ENCODE results near the gene GLB1L3. TPM values are rescaled to one million over a fixed set of nuclear protein-coding genes. Genes with fewer than 3 reads are reported as not detected.
A peak's percentile ranks its signal among the peaks of the same experiment; 100 is the strongest.

The GLB1L3 gene
- polyA plus RNA-seq, 1 donor (not counting 4 experiments of a cell fraction or from before 2014, with no cell fraction given) = 3.0 TPM

DNA sequence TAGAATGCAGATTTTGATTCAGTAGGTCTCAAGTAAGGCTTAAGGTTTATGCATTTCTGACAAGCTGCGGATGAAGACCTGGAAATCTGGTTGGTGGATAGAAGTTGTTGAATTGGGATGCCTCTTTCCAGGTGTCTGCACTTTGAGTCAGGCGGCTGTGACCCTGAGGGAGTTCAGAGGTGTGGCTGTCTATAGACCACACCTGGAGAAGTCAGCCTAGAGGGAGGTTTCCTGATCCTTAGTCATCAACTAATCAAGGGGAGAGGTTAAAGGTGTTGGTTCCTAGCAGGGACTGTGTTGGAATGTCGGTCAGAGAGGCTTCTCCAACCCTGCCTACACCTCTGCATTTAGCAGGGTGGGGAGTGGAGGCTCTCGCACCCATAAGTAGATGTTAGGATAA is 63.6 kb downstream of the GLB1L3 start:
- Histone ChIP-seq H3K79me2 (ENCODE audit: control insufficient read depth, insufficient read depth, low read length) (no peaks in the 10 kb centered on the region), H3K4me3 (ENCODE audit: control insufficient read depth in 2 of 3, extremely low read depth in 1 of 3, insufficient read depth in 2 of 3, low read depth in 1 of 3, low read length in 3 of 3) (no peak overlapping the region), H3K36me3 (ENCODE audit: control insufficient read depth in 2 of 2, extremely low read depth in 1 of 2, insufficient read depth in 2 of 2, low read length in 2 of 2) (no peaks in the 10 kb centered on the region), H3K9me1 (ENCODE audit: control insufficient read depth, extremely low read depth, insufficient read depth, low read length) (no peaks in the 10 kb centered on the region), H3K27ac (ENCODE audit: control insufficient read depth, insufficient read depth, low read length) (no peak overlapping the region), H4K20me1 (ENCODE audit: control insufficient read depth, extremely low read depth, insufficient read depth, low read length) (no peaks in the 10 kb centered on the region), H3K9ac (ENCODE audit: control insufficient read depth, extremely low read depth, insufficient read depth, low read length) (no peak overlapping the region), H3K4me2 (ENCODE audit: control insufficient read depth, extremely low read depth, insufficient read depth, low read depth, low read length) (peak overlapping the region; percentile 26), H3K9me3 (ENCODE audit: control insufficient read depth, low read depth, low read length) (no peaks in the 10 kb centered on the region), H3K27me3 (ENCODE audit: control insufficient read depth, extremely low read depth, insufficient read depth, low read length) (no peaks in the 10 kb centered on the region), H3K4me1 (ENCODE audit: control insufficient read depth, extremely low read depth, insufficient read depth, low read length) (peaks cover 8% of the 10 kb centered on the region), H2AFZ (ENCODE audit: control insufficient read depth, low read length) (no peak overlapping the region)
- DNase-seq (ENCODE audit: low read depth, low spot score) (peak; percentile 78), FAIRE-seq (peak; percentile 13)
- TF ChIP-seq, protein P1, sequence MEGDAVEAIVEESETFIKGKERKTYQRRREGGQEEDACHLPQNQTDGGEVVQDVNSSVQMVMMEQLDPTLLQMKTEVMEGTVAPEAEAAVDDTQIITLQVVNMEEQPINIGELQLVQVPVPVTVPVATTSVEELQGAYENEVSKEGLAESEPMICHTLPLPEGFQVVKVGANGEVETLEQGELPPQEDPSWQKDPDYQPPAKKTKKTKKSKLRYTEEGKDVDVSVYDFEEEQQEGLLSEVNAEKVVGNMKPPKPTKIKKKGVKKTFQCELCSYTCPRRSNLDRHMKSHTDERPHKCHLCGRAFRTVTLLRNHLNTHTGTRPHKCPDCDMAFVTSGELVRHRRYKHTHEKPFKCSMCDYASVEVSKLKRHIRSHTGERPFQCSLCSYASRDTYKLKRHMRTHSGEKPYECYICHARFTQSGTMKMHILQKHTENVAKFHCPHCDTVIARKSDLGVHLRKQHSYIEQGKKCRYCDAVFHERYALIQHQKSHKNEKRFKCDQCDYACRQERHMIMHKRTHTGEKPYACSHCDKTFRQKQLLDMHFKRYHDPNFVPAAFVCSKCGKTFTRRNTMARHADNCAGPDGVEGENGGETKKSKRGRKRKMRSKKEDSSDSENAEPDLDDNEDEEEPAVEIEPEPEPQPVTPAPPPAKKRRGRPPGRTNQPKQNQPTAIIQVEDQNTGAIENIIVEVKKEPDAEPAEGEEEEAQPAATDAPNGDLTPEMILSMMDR (optimal IDR thresholded peaks at IDR 0.05 in 1 of 3, IDR thresholded peaks at IDR 0.05 in 1 of 3, conservative IDR thresholded peaks at IDR 0.05 in 1 of 3; ENCODE audit: extremely low read depth in 1 of 3, insufficient read depth in 2 of 3, low read length in 3 of 3) = no peak
- no peak for TF ChIP-seq EZH2 (IDR thresholded peaks at IDR 0.05; ENCODE audit: low read length)
- dilution Hi-C loops (cut with MboI; ENCODE audit: extremely low pct_ligation_motif_present, low sequenced_read_pairs) = no loop called here

DNA sequence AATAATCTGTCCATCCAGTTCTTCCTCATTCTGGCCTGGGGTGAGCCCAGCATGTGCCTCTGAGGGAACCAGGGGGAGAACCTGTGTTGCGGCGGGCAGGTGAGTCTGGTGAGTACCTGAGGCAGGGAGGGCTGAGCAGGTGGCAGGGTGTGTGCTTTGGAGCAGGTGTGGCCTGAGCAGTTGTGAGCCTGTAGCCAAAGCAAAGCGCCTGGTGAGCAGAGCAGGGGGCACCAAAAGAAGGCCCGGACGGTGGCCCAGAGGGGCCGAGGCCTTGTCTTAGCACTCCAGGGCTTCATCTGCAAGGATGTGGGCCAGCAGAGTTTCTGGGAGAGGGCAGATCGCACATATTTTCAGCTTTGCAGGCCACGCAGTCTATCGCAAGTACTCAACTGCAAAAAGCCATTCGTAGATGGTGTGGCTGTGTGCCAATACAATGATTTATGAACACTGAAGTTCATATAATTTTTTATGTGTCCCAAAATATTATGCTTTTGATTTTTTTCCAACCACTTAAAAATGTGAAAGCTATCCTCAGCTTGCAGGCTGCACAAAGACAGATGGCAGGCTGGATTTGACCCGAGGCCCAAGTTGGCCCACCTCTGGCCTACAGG is 64.3 kb downstream of the GLB1L3 start:
- Histone ChIP-seq H4K20me1 (ENCODE audit: control insufficient read depth, extremely low read depth, insufficient read depth, low read length) (no peaks in the 10 kb centered on the region), H3K27me3 (ENCODE audit: control insufficient read depth, extremely low read depth, insufficient read depth, low read length) (no peaks in the 10 kb centered on the region), H3K9me1 (ENCODE audit: control insufficient read depth, extremely low read depth, insufficient read depth, low read length) (no peaks in the 10 kb centered on the region), H3K9me3 (ENCODE audit: control insufficient read depth, low read depth, low read length) (no peaks in the 10 kb centered on the region), H3K4me3 (ENCODE audit: control insufficient read depth in 2 of 3, extremely low read depth in 1 of 3, insufficient read depth in 2 of 3, low read depth in 1 of 3, low read length in 3 of 3) (no peak overlapping the region), H3K79me2 (ENCODE audit: control insufficient read depth, insufficient read depth, low read length) (no peaks in the 10 kb centered on the region), H3K4me2 (ENCODE audit: control insufficient read depth, extremely low read depth, insufficient read depth, low read depth, low read length) (no peak overlapping the region), H3K27ac (ENCODE audit: control insufficient read depth, insufficient read depth, low read length) (no peak overlapping the region), H3K36me3 (ENCODE audit: control insufficient read depth in 2 of 2, extremely low read depth in 1 of 2, insufficient read depth in 2 of 2, low read length in 2 of 2) (no peaks in the 10 kb centered on the region), H2AFZ (ENCODE audit: control insufficient read depth, low read length) (no peak overlapping the region), H3K4me1 (ENCODE audit: control insufficient read depth, extremely low read depth, insufficient read depth, low read length) (peaks cover 8% of the 10 kb centered on the region), H3K9ac (ENCODE audit: control insufficient read depth, extremely low read depth, insufficient read depth, low read length) (no peak overlapping the region)
- DNase-seq (ENCODE audit: low read depth, low spot score) (no peak), FAIRE-seq (no peak)
- dilution Hi-C loops (cut with MboI; ENCODE audit: extremely low pct_ligation_motif_present, low sequenced_read_pairs) = no loop called here
- TF ChIP-seq, protein P1 (optimal IDR thresholded peaks at IDR 0.05 in 1 of 3, IDR thresholded peaks at IDR 0.05 in 1 of 3, conservative IDR thresholded peaks at IDR 0.05 in 1 of 3; ENCODE audit: extremely low read depth in 1 of 3, insufficient read depth in 2 of 3, low read length in 3 of 3) = no peak
- no peak for TF ChIP-seq EZH2 (IDR thresholded peaks at IDR 0.05; ENCODE audit: low read length)

Measured in keratinocyte (primary cell).